ENCODE results near the gene GNPTAB.

DNA sequence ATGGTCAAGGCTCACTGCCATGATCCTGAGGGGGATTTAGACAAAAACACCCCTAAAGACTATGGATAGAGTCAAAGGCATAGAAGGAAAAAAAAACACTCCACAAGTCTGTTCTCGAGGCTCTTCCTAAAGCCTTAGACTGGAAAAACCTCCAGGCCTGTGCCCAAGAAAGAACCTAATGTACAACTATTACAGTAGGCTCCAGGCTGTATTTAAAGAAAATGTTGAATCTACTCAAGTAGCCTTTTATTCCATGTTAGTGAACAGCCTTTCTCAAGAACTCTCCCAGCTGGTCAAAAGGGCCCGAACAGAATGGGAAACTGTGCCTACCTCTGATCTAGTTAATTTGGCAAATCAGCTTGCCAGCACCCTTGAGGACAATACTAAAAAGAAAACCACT lies 28.3 kb downstream of the GNPTAB start:
- TF ChIP-seq, protein P1, sequence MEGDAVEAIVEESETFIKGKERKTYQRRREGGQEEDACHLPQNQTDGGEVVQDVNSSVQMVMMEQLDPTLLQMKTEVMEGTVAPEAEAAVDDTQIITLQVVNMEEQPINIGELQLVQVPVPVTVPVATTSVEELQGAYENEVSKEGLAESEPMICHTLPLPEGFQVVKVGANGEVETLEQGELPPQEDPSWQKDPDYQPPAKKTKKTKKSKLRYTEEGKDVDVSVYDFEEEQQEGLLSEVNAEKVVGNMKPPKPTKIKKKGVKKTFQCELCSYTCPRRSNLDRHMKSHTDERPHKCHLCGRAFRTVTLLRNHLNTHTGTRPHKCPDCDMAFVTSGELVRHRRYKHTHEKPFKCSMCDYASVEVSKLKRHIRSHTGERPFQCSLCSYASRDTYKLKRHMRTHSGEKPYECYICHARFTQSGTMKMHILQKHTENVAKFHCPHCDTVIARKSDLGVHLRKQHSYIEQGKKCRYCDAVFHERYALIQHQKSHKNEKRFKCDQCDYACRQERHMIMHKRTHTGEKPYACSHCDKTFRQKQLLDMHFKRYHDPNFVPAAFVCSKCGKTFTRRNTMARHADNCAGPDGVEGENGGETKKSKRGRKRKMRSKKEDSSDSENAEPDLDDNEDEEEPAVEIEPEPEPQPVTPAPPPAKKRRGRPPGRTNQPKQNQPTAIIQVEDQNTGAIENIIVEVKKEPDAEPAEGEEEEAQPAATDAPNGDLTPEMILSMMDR (IDR thresholded peaks at IDR 0.05), result no peak
- no peak for TF ChIP-seq POLR2A (IDR thresholded peaks at IDR 0.05)
